Medulla oblongata (tissue), 1 donor: ENCODE results near the gene PLA2G4E.

ENCODE experiments used
- DNase-seq: peaks from one replicate; pipeline ENCODE4 v3.0.0-alpha.2; 2015; ENCODE audit errors: extremely low spot score

PLA2G4E gene

GRCh38 chr15:42050484-42051255 lies 29.8 kb upstream of the PLA2G4E start:
- DNase-seq = no peak

GRCh38 chr15:42048821-42049200 lies 28.0 kb upstream of the PLA2G4E start:
- no peak for DNase-seq

- DNase-seq = no peak
These were observed 27.4 kb upstream of the PLA2G4E start for GRCh38 chr15:42048080-42048820.

GRCh38 chr15:42046597-42046996 lies 25.8 kb upstream of the PLA2G4E start:
- no peak for DNase-seq

- no peak for DNase-seq
These were observed 24.4 kb upstream of the PLA2G4E start for GRCh38 chr15:42045211-42045615.

GRCh38 chr15:42042602-42043400 lies 22.0 kb upstream of the PLA2G4E start:
- DNase-seq = no peak

- DNase-seq = no peak
These were observed 17.6 kb upstream of the PLA2G4E start for GRCh38 chr15:42038401-42038800.

- no peak for DNase-seq
These were observed 16.8 kb upstream of the PLA2G4E start for GRCh38 chr15:42037656-42038055.

GRCh38 chr15:42036966-42037365 lies 16.1 kb upstream of the PLA2G4E start:
- no peak for DNase-seq

- no peak for DNase-seq
These were observed 15.5 kb upstream of the PLA2G4E start for GRCh38 chr15:42036112-42036905.

GRCh38 chr15:42035435-42035761 lies 14.6 kb upstream of the PLA2G4E start:
- DNase-seq = no peak

- no peak for DNase-seq
These were observed 14.0 kb upstream of the PLA2G4E start for GRCh38 chr15:42034628-42035434.

- no peak for DNase-seq
These were observed 12.5 kb upstream of the PLA2G4E start for GRCh38 chr15:42033214-42033873.

- DNase-seq = no peak
These were observed 11.8 kb upstream of the PLA2G4E start for GRCh38 chr15:42032376-42033213.

GRCh38 chr15:42031198-42031915 lies 10.5 kb upstream of the PLA2G4E start:
- no peak for DNase-seq

GRCh38 chr15:42027521-42027920 lies 6.7 kb upstream of the PLA2G4E start:
- no peak for DNase-seq

GRCh38 chr15:42024303-42024702 lies 3.5 kb upstream of the PLA2G4E start:
- DNase-seq = no peak

GRCh38 chr15:42021593-42021992 lies 751 bp upstream of the PLA2G4E start:
- no peak for DNase-seq
